PC-9 (cell line): ENCODE results near the gene KIF2A. TPM values are rescaled to one million over a fixed set of nuclear protein-coding genes. Genes with fewer than 3 reads are reported as not detected.
A peak's percentile ranks its signal among the peaks of the same experiment; 100 is the strongest.

Experiments
- BruUV-seq: library from RNA; stranded (reverse); fragments of 400-500 nt; replicated peaks from 2 replicates; lab custom pipeline; 2021; lab: Mats Ljungman, UMichigan
- CTCF ChIA-PET: fragments of 300-600 bp; sonication (Branson Sonifier 250); formaldehyde crosslinking; loops from one replicate; lab custom pipeline; 2022; ENCODE audit warnings: antibody characterized with exemption; lab: Charles Lee
- POLR2A ChIA-PET: fragments of 300-600 bp; sonication (Branson Sonifier 250); formaldehyde crosslinking; loops from one replicate; lab custom pipeline; 2022; ENCODE audit warnings: antibody characterized with exemption; ENCODE audit not compliant: unreplicated experiment; lab: Charles Lee
- DNase-seq, 2 experiments: peaks; one replicate each; pipeline versions ENCODE4 v3.0.0 to v3.0.0-alpha.2; 2015 to 2022; ENCODE audit warnings: mixed read lengths in 1 of 2
- H2AFZ ChIP-seq: fragments of 200-600 bp; sonication (generic); 2 replicates; pipeline ENCODE4 v1.8.1; 2017; ENCODE audit warnings: antibody characterized with exemption
- H3F3A ChIP-seq: fragments of 200-600 bp; sonication (generic); 2 replicates; pipeline ENCODE4 v1.8.1; 2017; ENCODE audit warnings: antibody characterized with exemption, mild to moderate bottlenecking, low read depth; ENCODE audit not compliant: insufficient read depth
- H3K27ac ChIP-seq: fragments of 200-600 bp; sonication (generic); 2 replicates; pipeline ENCODE4 v1.6.1; 2016; ENCODE audit warnings: mixed run types
- H3K27me3 ChIP-seq: fragments of 200-600 bp; sonication (generic); 2 replicates; pipeline ENCODE4 v1.6.1; 2016; ENCODE audit warnings: low read depth, mixed run types; ENCODE audit not compliant: insufficient read depth
- H3K36me3 ChIP-seq: fragments of 200-600 bp; sonication (generic); 2 replicates; pipeline ENCODE4 v1.6.1; 2016; ENCODE audit warnings: low read depth, mixed run types
- H3K4me1 ChIP-seq: fragments of 200-600 bp; sonication (generic); replicated peaks from 2 replicates; pipeline ENCODE4 v1.6.1; 2016; ENCODE audit warnings: mixed run types; ENCODE audit not compliant: insufficient read depth
- H3K4me2 ChIP-seq: fragments of 200-600 bp; sonication (generic); 2 replicates; pipeline ENCODE4 v1.6.1; 2017; ENCODE audit warnings: mixed run types
- H3K4me3 ChIP-seq: fragments of 200-600 bp; sonication (generic); 2 replicates; pipeline ENCODE4 v1.6.1; 2016; ENCODE audit warnings: mixed run types
- H3K79me2 ChIP-seq: fragments of 200-600 bp; sonication (generic); 2 replicates; pipeline ENCODE4 v1.6.1; 2017; ENCODE audit warnings: low read depth, mixed run types
- H3K9me2 ChIP-seq: fragments of 200-600 bp; sonication (generic); 2 replicates; pipeline ENCODE4 v1.8.1; 2017; ENCODE audit warnings: mild to moderate bottlenecking; ENCODE audit not compliant: insufficient read depth
- H3K9me3 ChIP-seq: fragments of 200-600 bp; sonication (generic); 2 replicates; pipeline ENCODE4 v1.8.1; 2016; ENCODE audit warnings: low read depth; ENCODE audit not compliant: insufficient read depth
- H4K20me1 ChIP-seq: fragments of 200-600 bp; sonication (generic); 2 replicates; pipeline ENCODE4 v1.8.1; 2017; ENCODE audit not compliant: insufficient read depth
- EZH2 ChIP-seq: fragments of 200-600 bp; sonication (generic); IDR thresholded peaks from 2 replicates; pipeline ENCODE4 v1.8.0; 2017; ENCODE audit warnings: antibody characterized with exemption, low read depth
- intact Hi-C: fragments of 100-400 bp; cut with micrococcal nuclease; formaldehyde crosslinking; loops from one replicate; pipeline ENCODE4 v1.10.0; 2022; ENCODE audit not compliant: unreplicated experiment
- total RNA-seq: library from RNA; stranded (reverse); gene quantifications from 2 replicates; pipeline ENCODE4 v1.2.3, GENCODE V29; 2021
- TF ChIP-seq, protein P1 (sequence below): fragments of 200-600 bp; sonication (generic); conservative IDR thresholded peaks from 2 replicates; pipeline ENCODE4 v1.6.1; 2017; ENCODE audit warnings: mixed run types, antibody characterized with exemption, mild to moderate bottlenecking, moderate library complexity

Gene KIF2A
- total RNA-seq, 1 experiment from 2014 or later: 54.8 TPM

DNA sequence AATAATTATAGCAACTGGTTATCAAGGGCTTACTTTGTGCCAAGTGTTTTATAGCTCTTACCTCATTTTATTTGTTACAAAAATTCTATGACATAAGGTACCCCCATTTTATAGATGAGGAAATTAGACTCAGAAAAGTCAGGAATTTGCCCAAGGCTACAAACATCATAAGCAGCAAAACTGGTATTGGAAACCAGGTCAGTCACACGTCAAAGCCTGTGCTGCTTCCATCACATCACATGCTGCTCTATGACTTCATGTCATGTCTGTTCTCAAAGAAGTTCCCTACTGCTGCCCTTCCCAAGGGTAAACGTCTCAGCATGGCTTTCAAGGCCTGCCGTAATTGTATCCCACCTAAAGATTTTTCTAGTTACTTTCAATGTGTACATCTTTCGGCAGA, 6.9 kb upstream of the KIF2A start:
- intact Hi-C loops: no loop called here
- H4K20me1 ChIP-seq: no peaks in the 10 kb centered on the region
- H3K4me3 ChIP-seq: no peak overlapping the region
- H3K27ac ChIP-seq: no peak overlapping the region
- TF ChIP-seq, protein P1, sequence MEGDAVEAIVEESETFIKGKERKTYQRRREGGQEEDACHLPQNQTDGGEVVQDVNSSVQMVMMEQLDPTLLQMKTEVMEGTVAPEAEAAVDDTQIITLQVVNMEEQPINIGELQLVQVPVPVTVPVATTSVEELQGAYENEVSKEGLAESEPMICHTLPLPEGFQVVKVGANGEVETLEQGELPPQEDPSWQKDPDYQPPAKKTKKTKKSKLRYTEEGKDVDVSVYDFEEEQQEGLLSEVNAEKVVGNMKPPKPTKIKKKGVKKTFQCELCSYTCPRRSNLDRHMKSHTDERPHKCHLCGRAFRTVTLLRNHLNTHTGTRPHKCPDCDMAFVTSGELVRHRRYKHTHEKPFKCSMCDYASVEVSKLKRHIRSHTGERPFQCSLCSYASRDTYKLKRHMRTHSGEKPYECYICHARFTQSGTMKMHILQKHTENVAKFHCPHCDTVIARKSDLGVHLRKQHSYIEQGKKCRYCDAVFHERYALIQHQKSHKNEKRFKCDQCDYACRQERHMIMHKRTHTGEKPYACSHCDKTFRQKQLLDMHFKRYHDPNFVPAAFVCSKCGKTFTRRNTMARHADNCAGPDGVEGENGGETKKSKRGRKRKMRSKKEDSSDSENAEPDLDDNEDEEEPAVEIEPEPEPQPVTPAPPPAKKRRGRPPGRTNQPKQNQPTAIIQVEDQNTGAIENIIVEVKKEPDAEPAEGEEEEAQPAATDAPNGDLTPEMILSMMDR: no peak
- TF ChIP-seq EZH2: no peak
- no peak overlapping the region for H3K4me2 ChIP-seq
- CTCF ChIA-PET: no interaction called here
- no peaks in the 10 kb centered on the region for H3K79me2 ChIP-seq
- POLR2A ChIA-PET: no interaction called here
- no peaks in the 10 kb centered on the region for H3K27me3 ChIP-seq
- peaks cover 18% of the 10 kb centered on the region for H3K4me1 ChIP-seq
- no peak overlapping the region for H2AFZ ChIP-seq
- H3K36me3 ChIP-seq: no peaks in the 10 kb centered on the region
- BruUV-seq: no TSS peak
- no peaks in the 10 kb centered on the region for H3K9me2 ChIP-seq
- H3K9me3 ChIP-seq: no peaks in the 10 kb centered on the region
- H3F3A ChIP-seq: no peaks in the 10 kb centered on the region
- DNase-seq: peak in 1 of 2 experiments; percentile 65

DNA sequence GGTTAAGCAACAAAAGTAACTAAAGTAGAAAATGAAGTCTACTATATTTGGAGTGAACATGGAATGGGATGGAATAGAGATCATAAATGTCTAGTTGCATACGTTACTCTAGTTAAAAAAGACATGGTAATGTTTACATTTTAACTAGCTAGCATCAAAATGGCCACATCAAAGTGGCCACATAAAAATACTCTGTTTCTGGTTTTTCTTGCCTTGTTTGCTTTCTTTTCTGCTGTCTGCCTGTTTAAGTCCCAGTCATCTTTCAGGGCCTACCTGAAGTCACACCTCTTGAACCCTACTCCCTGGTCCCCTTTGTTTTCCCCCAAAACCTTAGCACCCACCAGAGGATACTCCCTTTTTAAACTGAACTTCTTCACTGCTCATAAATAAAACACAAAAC, 6.4 kb upstream of the KIF2A start:
- Histone ChIP-seq H3K36me3 (no peaks in the 10 kb centered on the region), H3K27me3 (no peaks in the 10 kb centered on the region), H3K9me3 (no peaks in the 10 kb centered on the region), H2AFZ (no peak overlapping the region), H3K4me1 (peaks cover 18% of the 10 kb centered on the region), H3K4me3 (no peak overlapping the region), H3K9me2 (no peaks in the 10 kb centered on the region), H4K20me1 (no peaks in the 10 kb centered on the region), H3K79me2 (no peaks in the 10 kb centered on the region), H3K4me2 (no peak overlapping the region), H3F3A (no peaks in the 10 kb centered on the region), H3K27ac (no peak overlapping the region)
- DNase-seq: no peak
- no TSS peak for BruUV-seq
- ChIA-PET CTCF (no interaction called here), POLR2A (no interaction called here)
- TF ChIP-seq, protein P1: no peak
- no peak for TF ChIP-seq EZH2
- intact Hi-C loops: no loop called here

DNA sequence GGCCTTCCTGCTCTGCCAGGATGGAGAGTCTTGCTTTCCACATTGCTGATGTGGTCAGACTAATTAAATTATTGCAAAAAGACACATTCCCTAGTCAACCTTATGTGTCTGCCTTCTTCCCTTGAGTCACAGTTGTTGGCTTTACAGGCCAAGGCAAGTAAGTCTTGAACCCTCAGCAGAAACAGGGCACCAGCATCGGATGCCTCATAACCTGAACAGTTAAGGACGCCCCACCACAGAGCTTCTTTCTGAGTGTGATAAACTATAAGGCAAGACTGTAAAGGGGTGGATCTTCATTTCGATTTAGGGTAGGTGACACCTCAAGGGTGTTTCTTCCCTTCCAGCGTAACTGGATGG, 670 bp upstream of the KIF2A start:
- H3F3A ChIP-seq: no peaks in the 10 kb centered on the region
- BruUV-seq: TSS peak; percentile 92
- no peak for TF ChIP-seq EZH2
- TF ChIP-seq, protein P1: no peak
- POLR2A ChIA-PET: interaction anchor here (0.6 kb wide), 2 partner anchors 46 to 74 kb away, joined by 3 to 16 read pairs; no protein-coding TSS in a partner anchor
- H3K9me2 ChIP-seq: no peaks in the 10 kb centered on the region
- no peaks in the 10 kb centered on the region for H3K9me3 ChIP-seq
- peaks cover 12% of the 10 kb centered on the region; the same call in 1 of the 2 replicates for H4K20me1 ChIP-seq
- H3K36me3 ChIP-seq: peaks cover 11% of the 10 kb centered on the region; the same call in 1 of the 2 replicates
- no peaks in the 10 kb centered on the region for H3K27me3 ChIP-seq
- intact Hi-C loops: loop anchor here (5.0 kb wide), 1 partner anchor 82 kb away; no protein-coding TSS in a partner anchor
- peak overlapping the region; percentile 92 for H3K4me2 ChIP-seq
- peak overlapping the region; percentile 91 for H3K4me3 ChIP-seq
- peak overlapping the region; percentile 92 for H2AFZ ChIP-seq
- CTCF ChIA-PET: no interaction called here
- no peak for DNase-seq
- 0 out of 2 replicates have a peak, but pooled peaks cover 7% of the 10 kb centered on the region for H3K4me1 ChIP-seq
- H3K79me2 ChIP-seq: peaks cover 41% of the 10 kb centered on the region
- H3K27ac ChIP-seq: peak overlapping the region; percentile 43
